Liver (tissue), 9 donors: ENCODE results near the gene TMEM179. TPM values are rescaled to one million over a fixed set of nuclear protein-coding genes. Genes with fewer than 3 reads are reported as not detected.

Experiments used
- DNase-seq: peaks from one replicate; pipeline ENCODE4 v3.0.0-alpha.2; 2017; ENCODE audit warnings: low spot score
- H3K27ac ChIP-seq, 2 donors: one replicate each; pipeline ENCODE4 v1.7.0; 2013; ENCODE audit warnings: inconsistent platforms in 2 of 2, low read length in 2 of 2, control low read depth in 1 of 2, low read depth in 1 of 2, mild to moderate bottlenecking in 1 of 2
- H3K27me3 ChIP-seq, 4 donors: one replicate each; pipeline versions ENCODE4 v1.6.1 to v1.7.0; 2013; ENCODE audit warnings: low read length in 3 of 4, inconsistent platforms in 1 of 4, mild to moderate bottlenecking in 1 of 4, moderate library complexity in 1 of 4; ENCODE audit not compliant: control insufficient read depth in 4 of 4, insufficient read depth in 4 of 4
- H3K36me3 ChIP-seq, 4 donors: one replicate each; pipeline versions ENCODE4 v1.6.1 to v1.7.0; 2013; ENCODE audit warnings: low read length in 3 of 4, mild to moderate bottlenecking in 3 of 4, low read depth in 1 of 4, moderate library complexity in 1 of 4; ENCODE audit not compliant: control insufficient read depth in 4 of 4, insufficient read depth in 3 of 4
- H3K4me1 ChIP-seq, 4 donors: one replicate each; pipeline versions ENCODE4 v1.6.1 to v1.7.0; 2013; ENCODE audit warnings: low read length in 3 of 4, mild to moderate bottlenecking in 3 of 4, moderate library complexity in 1 of 4; ENCODE audit not compliant: control insufficient read depth in 4 of 4, insufficient read depth in 4 of 4
- H3K4me3 ChIP-seq, 3 donors: one replicate each; pipeline versions ENCODE4 v1.6.1 to v1.7.0; 2013; ENCODE audit warnings: low read length in 3 of 3, control low read depth in 1 of 3, low read depth in 1 of 3, mild to moderate bottlenecking in 1 of 3
- H3K9ac ChIP-seq, 2 donors: one replicate each; pipeline ENCODE4 v1.7.0; 2013; ENCODE audit warnings: low read length in 2 of 2, mild to moderate bottlenecking in 2 of 2, moderate library complexity in 2 of 2, control low read depth in 1 of 2, low read depth in 1 of 2
- H3K9me3 ChIP-seq, 4 donors: one replicate each; pipeline versions ENCODE4 v1.6.1 to v1.7.0; 2013; ENCODE audit warnings: low read length in 3 of 4; ENCODE audit not compliant: control insufficient read depth in 4 of 4
- FOXA1 ChIP-seq: IDR thresholded peaks from 2 replicates; pipeline ENCODE4 v1.6.1; 2016; ENCODE audit warnings: antibody characterized with exemption
- FOXA2 ChIP-seq: IDR thresholded peaks from 2 replicates; pipeline ENCODE4 v1.6.1; 2016; ENCODE audit warnings: antibody characterized with exemption
- JUND ChIP-seq, 2 donors: IDR thresholded peaks; 2 replicates each; pipeline ENCODE4 v1.6.1; 2016; ENCODE audit warnings: antibody characterized with exemption in 2 of 2
- MAX ChIP-seq: IDR thresholded peaks from 2 replicates; pipeline ENCODE4 v1.6.1; 2016; ENCODE audit warnings: antibody characterized with exemption
- RXRA ChIP-seq, 2 donors: IDR thresholded peaks; 2 replicates each; pipeline ENCODE4 v1.6.1; 2017 to 2018; ENCODE audit warnings: antibody characterized with exemption in 2 of 2, mild to moderate bottlenecking in 1 of 2
- SP1 ChIP-seq: IDR thresholded peaks from 2 replicates; pipeline ENCODE4 v1.6.1; 2018; ENCODE audit warnings: antibody characterized with exemption, mild to moderate bottlenecking
- TAF1 ChIP-seq: conservative IDR thresholded peaks from 2 replicates; pipeline ENCODE4 v1.6.1; 2016; ENCODE audit warnings: antibody characterized with exemption, mild to moderate bottlenecking
- WGBS: extraction: QIAGEN DNeasy Blood & Tissue Kit; methylation state at CpG from one replicate; pipeline ENCODE4 v1.1.7; 2013; 5-methylcytosine and 5-hydroxymethylcytosine counted together
- polyA plus RNA-seq, 2 donors: library from polyadenylated mRNA; stranded (reverse) in 1 of 2; unstranded in 1 of 2; fragments of 200-250 nt in 1 of 2; fragments of >200 nt in 1 of 2; fragmentation: Nextera tagmentation in 1 of 2; extraction: Ambion mirVana in 1 of 2; gene quantifications; one replicate each; pipeline versions ENCODE4 v1.2.1 to v1.2.3, GENCODE V29; 2013 to 2015
- total RNA-seq, 2 donors: library from RNA; depleted of rRNA; stranded (reverse); fragments of >200 nt; gene quantifications; one replicate each; pipeline ENCODE4 v1.2.3, GENCODE V29; 2014
- TF ChIP-seq, protein P1 (sequence below): IDR thresholded peaks from 2 replicates; pipeline ENCODE4 v1.6.1; 2016; ENCODE audit warnings: antibody characterized with exemption, mild to moderate bottlenecking
- TF ChIP-seq, protein P2 (sequence below): fragments of 150-350 bp; IDR thresholded peaks from 2 replicates; pipeline ENCODE4 v1.5.1; 2017; ENCODE audit warnings: improper control_type of control experiment, low read depth, low read length; ENCODE audit not compliant: missing input control
- donor health status: healthy.
- donor health status: healthy.
- donor health status: healthy.
- donor health status: healthy.
- donor health status: healthy.

Gene TMEM179
- total and polyA plus RNA-seq, 4 donors = 0.12 to 0.37 TPM; not detected in 2

GRCh38 chr14:104561632-104562495, 42.7 kb downstream of the TMEM179 start:
- WGBS = 78% methylated on average over 23 of the region's 23 CpGs
- Histone ChIP-seq H3K27ac (no peak overlapping the region), H3K36me3 (no peaks in the 10 kb centered on the region), H3K9ac (no peak overlapping the region), H3K27me3 (no peaks in the 10 kb centered on the region), H3K4me1 (peaks cover 0 to 3% (median 1%) of the 10 kb centered on the region in 4 donors), H3K4me3 (no peak overlapping the region), H3K9me3 (no peaks in the 10 kb centered on the region)
- TF ChIP-seq JUND (IDR thresholded peaks at IDR 0.05) (no peak), FOXA2 (no peak), FOXA1 (no peak), SP1 (no peak)
- TF ChIP-seq, protein P1, sequence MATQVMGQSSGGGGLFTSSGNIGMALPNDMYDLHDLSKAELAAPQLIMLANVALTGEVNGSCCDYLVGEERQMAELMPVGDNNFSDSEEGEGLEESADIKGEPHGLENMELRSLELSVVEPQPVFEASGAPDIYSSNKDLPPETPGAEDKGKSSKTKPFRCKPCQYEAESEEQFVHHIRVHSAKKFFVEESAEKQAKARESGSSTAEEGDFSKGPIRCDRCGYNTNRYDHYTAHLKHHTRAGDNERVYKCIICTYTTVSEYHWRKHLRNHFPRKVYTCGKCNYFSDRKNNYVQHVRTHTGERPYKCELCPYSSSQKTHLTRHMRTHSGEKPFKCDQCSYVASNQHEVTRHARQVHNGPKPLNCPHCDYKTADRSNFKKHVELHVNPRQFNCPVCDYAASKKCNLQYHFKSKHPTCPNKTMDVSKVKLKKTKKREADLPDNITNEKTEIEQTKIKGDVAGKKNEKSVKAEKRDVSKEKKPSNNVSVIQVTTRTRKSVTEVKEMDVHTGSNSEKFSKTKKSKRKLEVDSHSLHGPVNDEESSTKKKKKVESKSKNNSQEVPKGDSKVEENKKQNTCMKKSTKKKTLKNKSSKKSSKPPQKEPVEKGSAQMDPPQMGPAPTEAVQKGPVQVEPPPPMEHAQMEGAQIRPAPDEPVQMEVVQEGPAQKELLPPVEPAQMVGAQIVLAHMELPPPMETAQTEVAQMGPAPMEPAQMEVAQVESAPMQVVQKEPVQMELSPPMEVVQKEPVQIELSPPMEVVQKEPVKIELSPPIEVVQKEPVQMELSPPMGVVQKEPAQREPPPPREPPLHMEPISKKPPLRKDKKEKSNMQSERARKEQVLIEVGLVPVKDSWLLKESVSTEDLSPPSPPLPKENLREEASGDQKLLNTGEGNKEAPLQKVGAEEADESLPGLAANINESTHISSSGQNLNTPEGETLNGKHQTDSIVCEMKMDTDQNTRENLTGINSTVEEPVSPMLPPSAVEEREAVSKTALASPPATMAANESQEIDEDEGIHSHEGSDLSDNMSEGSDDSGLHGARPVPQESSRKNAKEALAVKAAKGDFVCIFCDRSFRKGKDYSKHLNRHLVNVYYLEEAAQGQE = no peak
- DNase-seq = no peak

DNA sequence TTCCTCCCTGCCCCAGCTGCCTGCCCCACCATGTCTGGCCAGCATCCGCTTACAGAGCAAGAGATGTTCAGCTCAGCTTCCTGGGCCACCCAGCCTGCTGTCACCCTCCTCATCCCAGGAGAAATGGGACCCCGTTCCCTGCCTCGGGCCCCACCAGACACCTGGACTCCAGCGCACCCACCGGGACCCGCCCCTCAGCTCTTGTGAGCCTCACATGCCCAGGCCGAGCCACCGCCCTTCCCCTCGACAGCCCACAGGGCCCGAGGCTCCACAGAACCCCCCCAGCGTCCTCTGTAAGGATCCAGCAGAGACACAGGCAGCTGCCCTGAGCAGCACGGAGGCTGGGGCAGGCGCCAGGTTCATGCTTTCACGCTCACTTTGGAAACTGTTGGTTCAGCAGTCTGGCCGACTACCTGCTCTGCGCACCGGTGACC, 43.4 kb downstream of the TMEM179 start:
- Histone ChIP-seq H3K27me3 (no peaks in the 10 kb centered on the region), H3K36me3 (no peaks in the 10 kb centered on the region), H3K4me1 (peaks cover 0 to 3% (median 1%) of the 10 kb centered on the region in 4 donors), H3K9ac (no peak overlapping the region), H3K9me3 (no peaks in the 10 kb centered on the region), H3K4me3 (no peak overlapping the region), H3K27ac (no peak overlapping the region)
- TF ChIP-seq MAX (no peak), TAF1 (no peak), RXRA (IDR thresholded peaks at IDR 0.05) (no peak)
- TF ChIP-seq, protein P1 = no peak
- TF ChIP-seq, protein P2, sequence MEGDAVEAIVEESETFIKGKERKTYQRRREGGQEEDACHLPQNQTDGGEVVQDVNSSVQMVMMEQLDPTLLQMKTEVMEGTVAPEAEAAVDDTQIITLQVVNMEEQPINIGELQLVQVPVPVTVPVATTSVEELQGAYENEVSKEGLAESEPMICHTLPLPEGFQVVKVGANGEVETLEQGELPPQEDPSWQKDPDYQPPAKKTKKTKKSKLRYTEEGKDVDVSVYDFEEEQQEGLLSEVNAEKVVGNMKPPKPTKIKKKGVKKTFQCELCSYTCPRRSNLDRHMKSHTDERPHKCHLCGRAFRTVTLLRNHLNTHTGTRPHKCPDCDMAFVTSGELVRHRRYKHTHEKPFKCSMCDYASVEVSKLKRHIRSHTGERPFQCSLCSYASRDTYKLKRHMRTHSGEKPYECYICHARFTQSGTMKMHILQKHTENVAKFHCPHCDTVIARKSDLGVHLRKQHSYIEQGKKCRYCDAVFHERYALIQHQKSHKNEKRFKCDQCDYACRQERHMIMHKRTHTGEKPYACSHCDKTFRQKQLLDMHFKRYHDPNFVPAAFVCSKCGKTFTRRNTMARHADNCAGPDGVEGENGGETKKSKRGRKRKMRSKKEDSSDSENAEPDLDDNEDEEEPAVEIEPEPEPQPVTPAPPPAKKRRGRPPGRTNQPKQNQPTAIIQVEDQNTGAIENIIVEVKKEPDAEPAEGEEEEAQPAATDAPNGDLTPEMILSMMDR = no peak
- 64% methylated on average over 17 of the region's 17 CpGs for WGBS
- DNase-seq = no peak
